Esophagus squamous epithelium (tissue), 5 donors: Measurements from ENCODE around the gene CCDC171. TPM values are rescaled to one million over a fixed set of nuclear protein-coding genes. Genes with fewer than 3 reads are reported as not detected.

ENCODE experiments used
- DNase-seq: peaks from one replicate; lab custom pipeline; 2025; lab: John Stamatoyannopoulos, UW
- H3K27ac ChIP-seq, 4 donors: fragments of 200-600 bp; sonication (generic); one replicate each; pipeline ENCODE4 v1.5.1; 2016 to 2019; ENCODE audit warnings: mild to moderate bottlenecking in 1 of 4
- H3K27me3 ChIP-seq, 4 donors: fragments of 200-600 bp; sonication (generic); 1 replicate in 3 of 4; 2 replicates in 1 of 4; pipeline versions ENCODE4 v1.5.1 to v1.6.0; 2017 to 2021; ENCODE audit warnings: antibody characterized with exemption in 1 of 4
- H3K36me3 ChIP-seq, 3 donors: fragments of 200-600 bp; sonication (generic); one replicate each; pipeline ENCODE4 v1.5.1; 2016 to 2019
- H3K4me1 ChIP-seq, 3 donors: fragments of 200-600 bp; sonication (generic); one replicate each; pipeline ENCODE4 v1.5.1; 2017 to 2019
- H3K4me3 ChIP-seq, 4 donors: fragments of 200-600 bp; sonication (generic); 1 replicate in 3 of 4; 2 replicates in 1 of 4; pipeline ENCODE4 v1.5.1; 2016 to 2019; ENCODE audit warnings: mild to moderate bottlenecking in 2 of 4, moderate library complexity in 1 of 4
- H3K9me3 ChIP-seq, 3 donors: fragments of 200-600 bp; sonication (generic); one replicate each; pipeline ENCODE4 v1.5.1; 2016 to 2019
- POLR2A ChIP-seq, 4 donors: fragments of 450-650 bp; IDR thresholded peaks; one replicate each; pipeline ENCODE4 v1.6.1; 2017; ENCODE audit warnings: antibody characterized with exemption in 4 of 4, mild to moderate bottlenecking in 4 of 4, moderate library complexity in 3 of 4
- WGBS, 2 donors: methylation state at CpG; one replicate each; pipeline ENCODE4 v1.1.5; 2018; 5-methylcytosine and 5-hydroxymethylcytosine counted together
- intact Hi-C: fragments of 100-400 bp; cut with DNase I; formaldehyde crosslinking; loops from one replicate; pipeline ENCODE4 v1.15.0; 2022
- total RNA-seq, 4 donors: library from RNA; depleted of rRNA; stranded (reverse); fragments of >200 nt; gene quantifications; one replicate each; pipeline ENCODE4 v1.1.0, GENCODE V29; 2016
- TF ChIP-seq, protein P1 (sequence below), 6 experiments: fragments of 450-650 bp in 4 of 6; fragments of 200-600 bp in 2 of 6; sonication (generic) in 2 of 6; IDR thresholded peaks; one replicate each; pipeline ENCODE4 v1.5.1; 2016 to 2019; ENCODE audit warnings: antibody characterized with exemption in 6 of 6, mild to moderate bottlenecking in 4 of 6, moderate library complexity in 4 of 6
- donor health status: DM: yes; HTN: yes; CAD: no.

CCDC171 gene
- total RNA-seq, 4 donors from 2014 or later: 0.53 to 2.9 (median 1.6) TPM

DNA sequence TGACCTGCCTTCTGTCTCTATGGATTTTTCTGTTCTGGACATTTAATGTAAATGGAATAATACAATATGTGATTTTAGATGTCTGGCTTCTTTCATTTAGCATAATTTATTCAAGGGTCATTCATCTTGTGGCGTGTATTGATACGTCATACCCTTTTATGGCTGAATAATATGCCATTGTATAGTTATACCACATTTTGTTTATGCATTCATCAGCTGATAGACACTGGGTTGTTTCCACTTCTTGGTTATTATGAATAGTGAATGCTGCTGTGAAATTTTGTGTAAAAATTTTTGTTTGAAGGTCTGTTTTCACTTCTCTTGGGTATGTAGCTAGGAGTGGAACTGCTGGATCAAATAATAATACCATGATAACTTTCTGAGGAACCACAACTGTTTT, 298.9 kb downstream of the CCDC171 start:
- TF ChIP-seq, protein P1, sequence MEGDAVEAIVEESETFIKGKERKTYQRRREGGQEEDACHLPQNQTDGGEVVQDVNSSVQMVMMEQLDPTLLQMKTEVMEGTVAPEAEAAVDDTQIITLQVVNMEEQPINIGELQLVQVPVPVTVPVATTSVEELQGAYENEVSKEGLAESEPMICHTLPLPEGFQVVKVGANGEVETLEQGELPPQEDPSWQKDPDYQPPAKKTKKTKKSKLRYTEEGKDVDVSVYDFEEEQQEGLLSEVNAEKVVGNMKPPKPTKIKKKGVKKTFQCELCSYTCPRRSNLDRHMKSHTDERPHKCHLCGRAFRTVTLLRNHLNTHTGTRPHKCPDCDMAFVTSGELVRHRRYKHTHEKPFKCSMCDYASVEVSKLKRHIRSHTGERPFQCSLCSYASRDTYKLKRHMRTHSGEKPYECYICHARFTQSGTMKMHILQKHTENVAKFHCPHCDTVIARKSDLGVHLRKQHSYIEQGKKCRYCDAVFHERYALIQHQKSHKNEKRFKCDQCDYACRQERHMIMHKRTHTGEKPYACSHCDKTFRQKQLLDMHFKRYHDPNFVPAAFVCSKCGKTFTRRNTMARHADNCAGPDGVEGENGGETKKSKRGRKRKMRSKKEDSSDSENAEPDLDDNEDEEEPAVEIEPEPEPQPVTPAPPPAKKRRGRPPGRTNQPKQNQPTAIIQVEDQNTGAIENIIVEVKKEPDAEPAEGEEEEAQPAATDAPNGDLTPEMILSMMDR (IDR thresholded peaks at IDR 0.05): no peak
- TF ChIP-seq POLR2A (IDR thresholded peaks at IDR 0.05): no peak
- 66 to 90% methylated on average over 2 of the region's 2 CpGs for WGBS, 2 donors

DNA sequence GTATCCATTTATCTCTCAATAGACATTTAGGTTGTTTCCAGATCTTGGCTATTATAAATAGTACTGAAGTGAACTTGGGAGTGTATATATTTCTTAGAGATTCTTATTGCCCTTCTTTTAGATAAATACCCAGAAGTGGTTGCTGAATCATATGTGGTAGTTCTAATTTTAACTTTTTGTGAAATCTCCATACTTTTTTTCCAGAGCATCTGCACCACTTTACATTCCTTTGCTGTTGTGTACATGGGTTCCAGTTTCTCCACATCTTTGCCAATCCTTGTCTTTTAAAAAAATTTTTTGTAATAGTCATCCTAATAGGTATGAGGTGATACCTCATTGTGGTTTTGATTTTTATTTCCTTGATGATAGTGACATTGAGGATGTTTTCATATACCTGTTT, 303.7 kb downstream of the CCDC171 start:
- Histone ChIP-seq H3K9me3 (no peaks in the 10 kb centered on the region), H3K27ac (no peak overlapping the region), H3K4me1 (no peaks in the 10 kb centered on the region), H3K36me3 (no peaks in the 10 kb centered on the region), H3K27me3 (no peaks in the 10 kb centered on the region), H3K4me3 (no peak overlapping the region)
- intact Hi-C loops: no loop called here
- DNase-seq: no peak
- TF ChIP-seq POLR2A (IDR thresholded peaks at IDR 0.05): no peak
- TF ChIP-seq, protein P1 (IDR thresholded peaks at IDR 0.05): no peak

More for the DNA sequence above, 298.9 kb downstream of the CCDC171 start:
- no peak for DNase-seq
- no peaks in the 10 kb centered on the region for H3K27me3 ChIP-seq
- no peaks in the 10 kb centered on the region for H3K4me1 ChIP-seq
- H3K36me3 ChIP-seq: no peaks in the 10 kb centered on the region
- no peaks in the 10 kb centered on the region for H3K9me3 ChIP-seq
- no peak overlapping the region for H3K27ac ChIP-seq
- intact Hi-C loops: no loop called here
- no peak overlapping the region for H3K4me3 ChIP-seq

GRCh38 chr9:15867334-15867733, 314.5 kb downstream of the CCDC171 start:
- 68 to 79% methylated on average over 2 of the region's 2 CpGs for WGBS, 2 donors
- Histone ChIP-seq H3K9me3 (no peaks in the 10 kb centered on the region), H3K27me3 (no peaks in the 10 kb centered on the region), H3K4me1 (no peaks in the 10 kb centered on the region), H3K27ac (no peak overlapping the region), H3K36me3 (no peaks in the 10 kb centered on the region), H3K4me3 (no peak overlapping the region)
- intact Hi-C loops: no loop called here
- DNase-seq: no peak
- no peak for TF ChIP-seq POLR2A (IDR thresholded peaks at IDR 0.05)
- TF ChIP-seq, protein P1 (IDR thresholded peaks at IDR 0.05): no peak

DNA sequence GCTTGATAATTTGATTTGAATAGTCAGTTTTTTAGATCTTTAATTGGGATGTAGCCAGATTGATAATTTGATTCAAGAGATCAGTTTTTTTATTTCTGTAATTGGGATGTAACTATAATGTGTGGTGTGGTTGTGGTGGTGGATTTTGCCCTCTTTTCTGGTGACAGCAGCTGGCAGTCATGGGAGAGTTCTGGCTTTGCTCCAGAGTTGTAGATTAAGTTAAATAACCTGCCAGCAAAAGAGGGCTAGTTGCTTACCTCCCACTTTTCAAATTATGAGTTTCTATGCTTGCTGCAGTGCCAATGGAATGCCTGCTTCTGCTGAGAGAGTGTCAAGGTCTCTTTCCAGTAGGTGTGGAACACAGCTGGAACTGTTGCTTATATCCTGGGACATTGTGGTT, 315.1 kb downstream of the CCDC171 start:
- TF ChIP-seq POLR2A (IDR thresholded peaks at IDR 0.05): no peak
- TF ChIP-seq, protein P1 (IDR thresholded peaks at IDR 0.05): no peak
- Histone ChIP-seq H3K4me3 (no peak overlapping the region), H3K27ac (no peak overlapping the region), H3K9me3 (no peaks in the 10 kb centered on the region), H3K36me3 (no peaks in the 10 kb centered on the region), H3K4me1 (no peaks in the 10 kb centered on the region), H3K27me3 (no peaks in the 10 kb centered on the region)
- no peak for DNase-seq
- intact Hi-C loops: no loop called here

GRCh38 chr9:15873573-15874177, 320.8 kb downstream of the CCDC171 start:
- no peak overlapping the region for H3K27ac ChIP-seq
- no peaks in the 10 kb centered on the region for H3K4me1 ChIP-seq
- no peaks in the 10 kb centered on the region for H3K36me3 ChIP-seq
- DNase-seq: no peak
- no peaks in the 10 kb centered on the region for H3K9me3 ChIP-seq
- TF ChIP-seq, protein P1 (IDR thresholded peaks at IDR 0.05): peak in 5 of 6 experiments; percentile 30 to 65 (median 60)
- no peak for TF ChIP-seq POLR2A (IDR thresholded peaks at IDR 0.05)
- 2 to 7% methylated on average over 2 of the region's 2 CpGs for WGBS, 2 donors
- H3K4me3 ChIP-seq: no peak overlapping the region
- intact Hi-C loops: no loop called here
- H3K27me3 ChIP-seq: no peaks in the 10 kb centered on the region
